UCSD-AML1 (cell line): ENCODE data around the gene NLRC5.
A peak's percentile ranks its signal among the peaks of the same experiment; 100 is the strongest.
"Not testable (repeated sequence)": the region's sequence is repeated elsewhere in the genome, so short reads cannot be mapped to it uniquely, and the experiment has no call there.

ENCODE experiments used
- DNase-seq: peaks from one replicate; lab custom pipeline; 2025; ENCODE audit not compliant: unreplicated experiment; lab: John Stamatoyannopoulos, UW

NLRC5 gene

DNA sequence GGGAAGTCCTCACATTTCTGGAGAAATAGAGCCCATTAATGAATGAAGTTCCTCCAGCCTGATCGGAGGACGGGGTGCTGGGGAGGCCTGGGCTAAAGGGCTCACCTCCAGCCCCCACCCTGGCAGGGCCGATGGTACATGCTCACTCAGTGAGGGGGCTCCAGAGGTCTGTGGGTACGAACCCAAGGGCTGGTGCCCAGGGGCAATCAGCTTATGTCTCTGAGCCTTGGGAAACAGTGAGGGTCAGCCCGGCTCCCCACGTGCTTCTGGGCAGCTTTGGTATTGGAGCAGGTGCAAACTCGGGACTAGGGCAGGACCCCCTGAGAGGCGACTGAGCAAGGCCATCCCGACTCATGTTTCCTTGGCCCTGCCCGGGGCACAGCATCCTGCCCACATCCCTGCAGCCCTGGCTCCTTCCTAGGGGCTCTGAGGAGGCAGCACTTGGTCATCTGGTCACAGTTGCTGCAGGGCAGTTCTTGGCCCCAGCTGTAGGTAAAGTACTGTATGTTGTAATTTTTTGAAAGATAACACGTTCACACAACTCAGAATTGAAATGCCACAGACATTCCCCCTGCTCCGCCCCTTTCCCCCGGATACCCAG, 28.6 kb upstream of the NLRC5 start:
- no peak for DNase-seq

DNA sequence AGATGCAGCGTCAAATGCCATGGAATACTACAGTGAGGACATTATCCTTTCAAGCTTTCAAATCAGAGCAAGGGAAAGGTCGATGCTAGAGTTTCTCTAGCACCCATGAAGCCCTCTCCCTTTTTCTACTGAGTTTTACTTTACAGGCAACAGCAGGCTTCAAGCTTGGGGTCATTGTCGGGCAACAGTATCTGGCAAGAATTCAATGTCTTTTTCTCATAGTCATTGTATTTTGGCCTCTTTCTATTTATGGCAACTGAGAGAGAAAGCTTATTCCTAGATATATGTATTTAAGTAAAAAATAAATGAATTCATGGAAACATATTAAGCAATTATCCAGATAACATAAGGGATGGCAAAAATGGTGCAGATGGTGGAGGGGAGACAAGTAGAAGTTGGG, 28.0 kb upstream of the NLRC5 start:
- no peak for DNase-seq

DNA sequence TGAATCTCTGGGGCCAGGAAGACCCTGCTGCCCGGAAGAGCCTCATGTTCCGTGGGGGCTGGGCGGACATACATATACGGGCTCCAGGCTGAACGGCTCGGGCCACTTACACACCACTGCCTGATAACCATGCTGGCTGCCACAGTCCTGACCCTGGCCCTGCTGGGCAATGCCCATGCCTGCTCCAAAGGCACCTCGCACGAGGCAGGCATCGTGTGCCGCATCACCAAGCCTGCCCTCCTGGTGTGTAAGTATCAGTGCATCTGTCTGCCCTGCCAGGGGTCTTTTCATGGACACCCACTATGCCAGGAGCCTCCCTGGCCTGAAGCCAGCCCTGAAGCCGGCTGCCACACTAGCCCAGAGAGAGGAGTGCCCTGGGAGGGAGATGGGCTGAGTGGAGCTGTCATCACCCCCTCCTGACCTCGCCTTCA, 27.5 kb upstream of the NLRC5 start, which contains the start of gene CETP:
Gene CETP (plus strand): TSS at position 100 of the 431 bp plus-strand sequence. CDS start 30 bp downstream, at position 130.
- no peak for DNase-seq

DNA sequence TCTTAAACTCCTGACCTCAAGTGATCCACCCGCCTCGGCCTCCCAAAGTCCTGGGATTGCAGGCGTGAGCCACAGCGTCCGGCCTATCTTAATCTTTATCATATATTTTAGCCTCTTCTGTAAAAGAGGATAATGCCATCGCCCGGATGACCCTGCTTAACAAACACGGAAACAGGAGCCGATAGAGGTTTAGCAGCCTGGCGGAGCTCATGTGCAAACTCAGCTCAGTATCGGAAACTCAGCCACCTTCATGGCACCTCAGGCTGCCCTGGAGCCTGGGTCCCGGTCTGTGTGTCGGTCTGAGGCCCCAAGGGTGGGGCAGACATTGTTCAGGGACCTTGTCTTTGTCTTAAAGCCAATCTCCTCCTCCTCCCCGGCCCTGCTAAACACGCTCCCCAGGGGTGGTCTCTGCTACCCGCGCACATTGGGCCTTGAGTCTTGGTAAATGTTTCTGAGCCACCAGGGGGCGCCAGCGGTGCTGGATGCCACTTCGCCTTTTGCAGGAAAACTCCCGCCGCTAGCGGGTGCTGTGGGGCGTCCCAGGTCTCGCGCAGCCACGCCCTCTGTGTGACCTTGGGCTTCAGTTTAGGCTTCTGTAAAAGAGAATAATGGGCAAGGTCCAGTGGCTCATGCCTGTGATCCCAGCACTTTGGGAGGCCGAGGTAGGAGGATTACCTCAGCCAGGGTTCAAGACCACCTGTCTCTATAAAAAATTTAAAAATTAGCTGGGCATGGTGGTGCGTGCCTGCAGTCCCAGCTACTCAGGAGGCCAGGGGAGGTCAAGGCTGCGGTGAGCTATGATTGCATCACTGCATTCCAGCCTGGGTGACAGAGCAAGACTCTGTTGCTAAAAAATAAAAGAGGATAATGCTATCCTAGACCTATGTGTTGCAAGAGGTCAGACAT, 24.9 kb upstream of the NLRC5 start:
- DNase-seq: peak; percentile 90

DNA sequence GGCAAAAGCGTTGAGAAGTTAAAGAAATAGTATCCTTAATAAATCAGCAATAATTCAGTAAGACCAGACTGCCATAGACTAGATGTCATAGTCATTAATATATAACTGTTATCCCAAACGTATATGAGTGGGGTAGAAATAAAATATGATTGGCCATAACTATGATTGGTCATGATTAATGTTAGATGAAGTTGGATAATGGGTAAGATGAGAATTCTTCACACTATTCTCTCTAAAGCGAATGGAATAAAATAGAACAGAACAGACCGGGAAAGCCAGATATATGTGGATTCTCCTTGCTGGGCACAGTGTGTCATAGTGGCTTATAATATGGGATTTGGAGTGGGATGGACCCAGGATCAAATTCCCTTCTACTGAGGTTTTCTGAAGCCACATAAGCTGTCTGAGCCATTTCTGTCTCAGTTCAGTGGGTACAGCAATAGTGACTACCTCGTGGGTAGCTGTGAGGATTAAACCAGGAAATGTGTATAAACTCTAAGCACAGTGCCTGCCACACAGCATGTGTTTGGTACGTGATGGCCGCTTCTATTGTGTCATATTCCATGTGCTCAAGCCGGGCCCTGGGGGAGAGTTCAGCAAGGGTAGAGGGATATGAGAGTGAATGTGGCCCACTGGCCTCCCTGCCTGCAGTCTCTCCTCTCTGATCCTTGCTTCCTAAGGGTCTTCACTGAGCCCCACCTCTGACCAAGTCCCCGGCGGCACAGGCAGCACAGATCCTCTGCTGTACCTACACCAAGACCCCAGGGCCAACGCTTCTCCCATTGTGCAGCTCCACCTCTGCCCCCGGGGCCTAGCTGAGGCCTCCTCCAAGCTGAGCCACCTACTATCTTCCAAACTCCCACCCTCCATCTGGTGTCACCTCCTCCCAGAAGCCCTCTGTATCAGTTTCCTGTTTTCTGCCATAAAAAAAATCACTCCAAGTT, 23.9 kb upstream of the NLRC5 start:
- DNase-seq: no peak

DNA sequence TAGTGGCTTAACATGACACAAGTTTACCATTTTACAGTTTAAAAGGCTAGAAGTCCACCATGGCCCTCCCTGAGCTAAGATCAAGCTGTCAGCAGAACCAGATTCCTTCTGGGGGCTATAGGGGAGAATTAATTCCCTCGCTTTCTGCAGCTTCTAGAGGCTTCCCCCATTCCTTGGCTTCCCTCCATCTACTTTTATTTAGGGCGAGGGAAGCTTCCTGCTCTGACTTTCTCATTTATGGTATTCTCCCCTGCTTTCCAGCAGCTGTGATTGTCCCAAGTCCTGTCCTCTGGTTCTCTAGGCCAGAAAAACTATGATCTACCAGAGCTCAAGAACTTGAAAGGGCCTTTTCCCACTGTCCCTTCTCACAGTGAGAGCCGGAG, 23.3 kb upstream of the NLRC5 start:
- DNase-seq: no peak

DNA sequence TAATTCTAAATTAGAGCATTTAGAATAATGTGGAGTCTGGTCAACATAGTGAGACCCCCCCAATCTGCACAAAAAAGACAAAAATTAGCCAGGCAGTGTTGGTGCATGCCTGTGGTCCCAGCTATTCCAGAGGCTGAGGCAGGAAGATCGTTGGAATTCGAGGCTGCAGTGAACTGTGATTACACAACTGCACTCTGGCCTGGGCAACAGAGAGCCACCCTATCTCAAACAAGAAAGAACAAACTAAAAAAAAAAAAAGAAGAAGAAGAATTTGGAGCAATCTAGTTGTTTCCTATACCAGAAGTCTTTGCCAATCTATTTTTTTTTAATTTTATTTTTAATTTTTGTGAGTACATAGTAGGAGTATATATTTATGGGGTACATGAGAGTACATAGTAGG, 21.6 kb upstream of the NLRC5 start:
- DNase-seq: no peak

DNA sequence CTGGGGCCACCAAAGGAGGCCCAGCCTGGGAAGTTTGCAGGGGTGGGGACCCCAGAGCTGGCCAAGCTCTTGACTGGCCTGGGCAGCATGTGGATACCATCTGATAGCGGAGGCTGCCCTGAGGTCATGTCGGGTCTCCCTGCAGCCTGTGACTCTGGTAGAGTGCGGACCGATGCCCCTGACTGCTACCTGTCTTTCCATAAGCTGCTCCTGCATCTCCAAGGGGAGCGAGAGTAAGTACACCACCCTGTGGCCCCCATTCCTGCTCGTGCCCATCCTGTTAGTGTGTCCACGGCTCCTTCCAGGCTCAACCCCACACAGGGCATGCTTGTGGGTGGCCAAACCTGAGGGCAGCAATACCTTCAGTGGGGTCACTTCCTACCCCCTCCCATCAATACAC, 19.6 kb upstream of the NLRC5 start:
- DNase-seq: no peak

DNA sequence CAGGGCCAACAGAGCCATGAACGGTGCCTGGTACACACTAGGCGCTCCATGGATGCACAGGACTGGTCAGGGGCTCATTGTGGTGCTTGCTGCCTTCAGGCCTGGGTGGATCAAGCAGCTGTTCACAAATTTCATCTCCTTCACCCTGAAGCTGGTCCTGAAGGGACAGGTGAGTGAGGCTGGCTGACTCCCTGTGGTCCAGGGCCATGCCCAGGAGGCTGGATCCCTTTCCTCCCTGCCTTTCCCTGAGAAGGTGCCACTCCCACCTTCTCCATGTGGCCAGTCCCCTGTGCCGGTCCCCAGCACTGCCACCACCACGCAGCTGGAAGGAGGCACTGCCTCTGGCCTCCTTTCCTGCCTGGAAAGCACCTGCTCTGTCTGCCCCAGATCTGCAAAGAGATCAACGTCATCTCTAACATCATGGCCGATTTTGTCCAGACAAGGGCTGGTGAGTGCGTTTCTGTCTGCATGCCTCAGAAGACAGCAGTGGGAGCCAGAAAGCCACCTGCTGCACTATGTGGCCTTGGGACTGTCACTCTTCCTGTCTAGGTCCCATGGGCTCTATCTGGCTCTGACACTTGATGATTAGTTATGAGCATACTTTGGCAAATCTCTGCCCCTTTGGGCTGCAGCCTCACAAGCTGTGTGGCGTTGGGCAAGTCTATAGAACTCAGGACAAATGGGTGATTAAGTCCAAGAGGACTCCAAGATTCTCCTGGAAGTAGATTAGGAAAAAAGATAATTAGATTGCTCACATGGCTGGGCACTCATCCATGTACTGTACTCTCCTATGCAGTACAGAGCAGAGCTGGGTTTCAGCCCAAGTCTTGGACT, 18.2 kb upstream of the NLRC5 start:
- DNase-seq: no peak

DNA sequence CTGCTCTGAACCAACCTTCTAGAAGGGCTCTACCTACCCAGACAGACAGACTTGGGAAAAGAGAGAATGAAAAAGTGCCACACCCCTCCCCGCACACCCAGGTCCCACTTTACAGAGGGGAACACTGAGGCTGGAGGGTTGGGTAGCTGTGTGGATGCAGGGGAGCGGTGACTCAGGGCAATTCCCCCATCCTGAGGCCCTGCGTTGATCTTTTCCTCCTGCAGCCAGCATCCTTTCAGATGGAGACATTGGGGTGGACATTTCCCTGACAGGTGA, 17.7 kb upstream of the NLRC5 start:
- no peak for DNase-seq

DNA sequence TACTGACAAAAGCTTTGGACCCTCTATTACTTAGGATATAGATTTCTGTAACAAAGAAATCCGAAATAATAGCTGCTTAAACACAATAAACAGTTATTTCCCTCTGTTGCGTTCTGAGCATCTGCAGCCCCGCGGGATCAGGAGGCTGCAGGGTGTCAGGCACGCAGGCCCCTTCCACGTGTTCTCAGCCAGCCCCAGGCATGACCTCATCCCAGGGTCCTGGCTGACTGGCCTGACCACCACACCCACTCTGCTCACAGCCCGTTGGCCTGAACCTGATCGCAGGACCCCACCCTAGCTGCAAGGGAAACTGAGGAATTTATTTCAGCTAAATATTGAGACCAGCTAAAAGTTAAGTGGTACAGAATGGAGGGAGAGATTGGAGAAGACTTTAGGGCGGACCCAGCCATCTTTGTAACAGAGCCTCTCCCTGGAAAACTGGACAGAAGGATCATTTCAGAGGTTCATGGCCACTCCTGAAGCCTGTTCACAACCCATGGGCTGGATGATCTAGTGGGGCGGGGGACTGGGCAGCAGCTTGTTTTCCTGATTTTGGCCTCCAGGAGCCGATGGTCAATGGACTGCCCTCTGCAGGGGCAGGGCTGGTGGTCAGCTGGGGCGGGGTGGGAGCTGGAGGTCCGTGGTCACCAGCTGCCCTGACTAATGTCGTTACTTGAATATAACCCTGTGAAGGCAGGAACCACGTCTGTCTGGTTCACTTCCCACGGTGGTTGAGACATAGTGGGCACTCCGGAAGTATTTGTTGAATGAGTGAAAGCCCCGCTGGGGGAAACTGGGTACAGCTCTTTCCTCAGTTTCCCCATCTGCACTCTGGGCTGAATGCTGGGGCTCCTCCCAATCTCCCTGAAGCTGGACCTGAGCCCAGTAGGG, 16.7 kb upstream of the NLRC5 start:
- DNase-seq: no peak

DNA sequence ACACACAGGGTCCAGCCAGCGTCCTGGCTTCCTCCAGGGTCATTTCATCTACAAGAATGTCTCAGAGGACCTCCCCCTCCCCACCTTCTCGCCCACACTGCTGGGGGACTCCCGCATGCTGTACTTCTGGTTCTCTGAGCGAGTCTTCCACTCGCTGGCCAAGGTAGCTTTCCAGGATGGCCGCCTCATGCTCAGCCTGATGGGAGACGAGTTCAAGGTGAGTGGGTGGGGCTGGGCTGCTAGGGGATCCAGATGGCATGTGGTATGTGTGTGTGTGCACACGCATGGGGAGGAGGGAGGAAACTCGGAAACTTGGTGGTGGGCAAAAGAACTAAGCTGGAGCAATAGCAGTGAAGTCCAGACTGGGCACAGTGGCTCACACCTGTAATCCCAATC, 16.1 kb upstream of the NLRC5 start:
- DNase-seq: no peak

DNA sequence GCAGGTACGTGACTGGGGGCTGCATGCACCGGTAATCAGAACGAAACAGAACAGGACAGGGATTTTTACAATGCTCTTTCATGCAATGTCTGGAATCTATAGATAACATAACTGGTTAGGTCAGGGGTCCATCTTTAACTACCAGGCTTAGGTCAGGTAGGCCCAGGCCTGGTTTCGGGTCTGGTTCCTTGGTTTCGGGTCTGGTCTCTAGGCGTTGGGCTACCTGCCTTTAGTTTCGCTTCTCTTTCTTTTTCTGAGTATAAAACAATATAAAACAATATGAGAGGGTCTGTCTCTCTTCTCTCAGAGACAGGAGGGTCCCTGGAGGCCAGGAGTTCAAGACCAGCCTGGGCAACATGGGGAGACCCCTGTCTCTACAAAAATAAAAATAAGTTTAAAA, 15.5 kb upstream of the NLRC5 start:
- not testable (repeated sequence) for DNase-seq

DNA sequence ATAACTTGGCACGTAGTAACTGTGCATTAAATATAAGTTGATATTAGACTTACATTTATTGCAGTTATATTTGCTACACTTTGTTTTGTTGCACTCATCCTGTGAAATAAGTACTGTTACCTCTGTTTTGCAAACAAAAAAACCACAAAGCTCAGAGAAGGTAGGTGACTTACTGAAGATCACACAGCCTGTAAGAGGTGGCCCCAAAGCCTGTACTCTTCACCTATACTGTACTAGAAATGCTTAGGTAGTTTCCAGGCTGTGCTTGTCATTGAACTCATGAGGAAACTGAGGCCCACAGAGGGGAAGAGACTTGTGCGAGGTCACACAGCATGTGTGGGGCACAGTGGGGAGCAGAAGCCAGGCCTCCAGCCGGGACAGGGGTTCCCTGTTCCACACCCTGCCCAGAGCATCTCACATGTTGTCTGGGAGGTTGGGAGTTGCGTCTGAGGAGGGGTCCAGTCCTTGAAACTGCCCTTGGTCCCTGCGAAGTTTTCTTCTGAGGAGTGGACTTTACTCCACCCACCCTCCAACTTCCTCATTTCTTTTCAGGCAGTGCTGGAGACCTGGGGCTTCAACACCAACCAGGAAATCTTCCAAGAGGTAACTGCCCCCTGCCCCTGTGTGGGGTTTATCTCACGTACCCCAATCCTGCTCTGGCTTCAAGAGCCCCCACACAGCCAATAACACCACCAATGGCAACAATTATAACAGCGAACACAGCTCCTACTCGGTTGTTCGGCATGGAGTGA, 14.6 kb upstream of the NLRC5 start:
- DNase-seq: no peak

DNA sequence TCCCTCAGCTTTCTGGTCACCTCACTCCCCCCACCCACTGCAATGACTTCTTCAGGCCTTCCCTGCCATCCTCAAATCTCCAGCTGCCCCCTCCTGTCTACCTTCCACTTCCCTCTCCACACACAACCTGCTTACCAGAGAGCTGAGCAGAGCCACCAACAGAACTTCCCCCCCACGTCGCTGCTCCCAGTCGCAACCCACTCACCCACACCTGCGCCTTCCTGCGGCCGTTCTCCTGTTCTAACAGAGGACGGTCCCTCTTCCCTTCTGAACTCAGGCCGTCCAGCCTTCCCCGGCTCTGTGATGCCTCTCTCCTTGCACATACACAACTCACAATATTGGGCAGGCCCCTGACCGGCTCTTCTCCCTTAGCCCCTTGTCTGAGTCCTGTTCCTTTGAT, 13.6 kb upstream of the NLRC5 start:
- no peak for DNase-seq

DNA sequence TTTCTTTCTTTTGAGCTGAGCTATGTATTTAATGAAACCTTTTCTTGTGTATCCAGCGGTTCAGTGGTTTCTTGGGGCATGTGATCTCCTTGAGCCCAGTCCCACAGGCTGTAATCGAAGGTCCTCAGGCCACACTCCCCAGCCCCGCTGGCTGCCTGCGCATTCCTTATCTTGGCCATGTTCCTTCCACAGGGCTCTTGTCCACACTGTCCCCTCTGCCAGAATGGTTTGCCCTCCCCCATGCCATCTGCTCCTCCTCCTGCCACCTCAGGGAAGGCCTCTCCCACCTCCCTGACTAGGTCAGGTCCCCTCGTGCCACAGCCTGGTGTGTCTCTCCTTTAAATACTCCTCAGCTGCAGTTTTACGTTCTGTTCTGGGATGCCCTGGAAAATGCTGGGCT, 12.1 kb upstream of the NLRC5 start:
- DNase-seq: no peak

DNA sequence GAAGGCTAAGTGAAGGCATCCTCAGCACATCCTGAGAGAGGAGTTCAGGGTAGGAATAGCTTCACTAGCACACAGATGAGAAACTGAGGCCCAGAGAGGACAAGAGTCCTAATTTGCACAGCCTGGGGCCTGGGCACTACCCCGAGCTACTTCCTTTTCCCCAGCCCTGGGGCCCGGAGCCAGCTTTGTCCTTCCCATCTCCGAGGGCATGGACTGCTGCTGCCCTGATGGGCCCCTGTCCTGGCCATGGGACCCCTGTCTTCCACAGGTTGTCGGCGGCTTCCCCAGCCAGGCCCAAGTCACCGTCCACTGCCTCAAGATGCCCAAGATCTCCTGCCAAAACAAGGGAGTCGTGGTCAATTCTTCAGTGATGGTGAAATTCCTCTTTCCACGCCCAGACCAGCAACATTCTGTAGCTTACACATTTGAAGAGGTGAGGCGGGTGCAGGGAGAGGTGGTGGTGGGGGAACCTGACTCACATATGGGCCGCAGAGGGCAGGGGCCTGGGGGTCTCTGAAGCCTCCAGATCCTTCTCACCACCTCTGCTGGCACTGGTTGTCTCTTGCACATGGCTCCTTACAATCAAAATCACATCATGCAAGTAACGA, 11.4 kb upstream of the NLRC5 start:
- DNase-seq: no peak

DNA sequence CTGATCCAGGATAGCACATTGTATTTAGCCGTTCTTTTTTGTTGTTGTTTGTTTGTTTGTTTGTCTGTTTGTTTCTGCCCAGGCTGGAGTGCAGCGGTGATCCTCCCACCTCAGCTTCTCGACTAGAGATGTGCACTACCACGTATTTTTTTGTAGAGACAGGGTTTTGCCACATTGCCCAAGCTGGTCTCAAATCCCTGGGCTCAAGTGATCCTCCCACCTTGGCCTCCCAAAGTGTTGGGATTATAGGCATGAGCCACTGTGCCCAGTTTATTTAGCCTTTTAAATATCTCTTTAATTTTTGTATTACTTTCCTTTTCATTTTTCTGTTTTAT, 9.2 kb upstream of the NLRC5 start:
- no peak for DNase-seq
